ENCODE data around the gene IER3. TPM values are rescaled to one million over a fixed set of nuclear protein-coding genes. Genes with fewer than 3 reads are reported as not detected.

Gene IER3
- total and polyA plus RNA-seq, 2 of the 13 experiments (the other 11 are each of a cell fraction or from before 2014, with no cell fraction given), result 51.1 to 131 TPM

DNA sequence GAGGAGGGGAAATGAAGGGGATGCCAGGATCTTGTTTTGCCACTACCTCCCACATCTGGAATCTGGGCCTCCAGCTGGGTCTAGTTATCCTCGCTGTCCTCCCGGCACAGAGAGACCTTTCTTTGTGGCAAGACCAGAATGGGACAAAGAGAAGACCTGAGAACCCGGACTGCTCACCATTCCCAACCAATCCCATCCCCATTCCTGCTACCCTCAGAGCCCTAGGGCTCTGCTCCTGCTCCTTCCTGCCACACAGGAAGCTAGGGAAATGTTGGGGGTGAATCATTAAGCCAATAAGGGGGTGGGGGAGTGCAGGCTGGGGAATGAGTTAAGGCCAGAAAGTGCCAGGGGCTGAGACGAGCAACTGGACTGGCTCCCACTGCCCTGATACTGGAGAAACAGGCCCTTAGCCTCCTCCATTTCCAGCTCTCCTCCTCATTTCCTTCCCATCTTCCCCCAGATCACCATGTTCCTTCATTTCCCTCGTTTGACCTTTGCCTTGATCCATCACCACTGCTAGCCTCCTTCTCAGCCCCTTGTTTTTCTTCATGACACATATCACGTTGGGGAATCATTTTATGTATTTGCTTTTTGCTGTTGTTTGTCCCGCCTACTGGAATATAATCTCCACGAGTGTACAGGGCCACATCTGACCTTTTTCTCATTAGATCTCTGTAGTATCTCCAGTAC is 4.6 kb upstream of the IER3 start (continued):
- TF ChIP-seq ZNF501 (CRISPR knock-in tag; IDR thresholded peaks at IDR 0.05) (no peak), GATA4 (IDR thresholded peaks at IDR 0.05; ENCODE audit: borderline replicate concordance, low read depth) (peak; percentile 39; the same call in 1 of the 2 replicates), ZSCAN9 (CRISPR knock-in tag; IDR thresholded peaks at IDR 0.05; ENCODE audit: borderline replicate concordance) (peak; percentile 12; the same call in 1 of the 2 replicates), ZMYM3 (CRISPR knock-in tag; IDR thresholded peaks at IDR 0.05) (peak; percentile 64; the same call in 1 of the 2 replicates), ZBTB8A (CRISPR knock-in tag; IDR thresholded peaks at IDR 0.05; ENCODE audit: borderline replicate concordance, low read depth) (no peak), POLR2AphosphoS5 (IDR thresholded peaks at IDR 0.05; ENCODE audit: low read depth, low read length) (peak; percentile 92), NFYC (CRISPR knock-in tag; IDR thresholded peaks at IDR 0.05) (peak; percentile 12; the same call in 1 of the 2 replicates), ZNF773 (CRISPR knock-in tag; IDR thresholded peaks at IDR 0.05; ENCODE audit: borderline replicate concordance) (0 out of 2 replicates have a peak, but pooled peaks have one; percentile 53), NCOA2 (CRISPR knock-in tag; IDR thresholded peaks at IDR 0.05) (peak; percentile 48), IKZF4 (CRISPR knock-in tag; IDR thresholded peaks at IDR 0.05; ENCODE audit: borderline replicate concordance, low read depth, not compliant biosample characterization) (peak; percentile 34), CHD4 (IDR thresholded peaks at IDR 0.05; ENCODE audit: borderline replicate concordance, low read length) (no peak), KLF6 (CRISPR knock-in tag; IDR thresholded peaks at IDR 0.05) (peak; percentile 25), SMARCE1 (IDR thresholded peaks at IDR 0.05; ENCODE audit: borderline replicate concordance) (no peak), LCORL (IDR thresholded peaks at IDR 0.05) (no peak), LCORL (CRISPR knock-in tag; IDR thresholded peaks at IDR 0.05) (peak; percentile 43), SRY (CRISPR knock-in tag; IDR thresholded peaks at IDR 0.05) (0 out of 2 replicates have a peak, but pooled peaks have one; percentile 71), ZSCAN21 (CRISPR knock-in tag; IDR thresholded peaks at IDR 0.05; ENCODE audit: borderline replicate concordance) (peak; percentile 45), ZNF350 (CRISPR knock-in tag; IDR thresholded peaks at IDR 0.05; ENCODE audit: borderline replicate concordance, low read depth) (peak; percentile 62; the same call in 1 of the 2 replicates)
- TF ChIP-seq, protein P1, sequence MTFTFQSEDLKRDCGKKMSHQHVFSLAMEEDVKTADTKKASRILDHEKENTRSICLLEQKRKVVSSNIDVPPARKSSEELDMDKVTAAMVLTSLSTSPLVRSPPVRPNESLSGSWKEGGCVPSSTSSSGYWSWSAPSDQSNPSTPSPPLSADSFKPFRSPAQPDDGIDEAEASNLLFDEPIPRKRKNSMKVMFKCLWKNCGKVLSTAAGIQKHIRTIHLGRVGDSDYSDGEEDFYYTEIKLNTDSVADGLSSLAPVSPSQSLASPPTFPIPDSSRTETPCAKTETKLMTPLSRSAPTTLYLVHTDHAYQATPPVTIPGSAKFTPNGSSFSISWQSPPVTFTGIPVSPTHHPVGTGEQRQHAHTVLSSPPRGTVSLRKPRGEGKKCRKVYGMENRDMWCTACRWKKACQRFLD (CRISPR knock-in tag; IDR thresholded peaks at IDR 0.05; ENCODE audit: borderline replicate concordance), result no peak
- TF ChIP-seq, protein P2, sequence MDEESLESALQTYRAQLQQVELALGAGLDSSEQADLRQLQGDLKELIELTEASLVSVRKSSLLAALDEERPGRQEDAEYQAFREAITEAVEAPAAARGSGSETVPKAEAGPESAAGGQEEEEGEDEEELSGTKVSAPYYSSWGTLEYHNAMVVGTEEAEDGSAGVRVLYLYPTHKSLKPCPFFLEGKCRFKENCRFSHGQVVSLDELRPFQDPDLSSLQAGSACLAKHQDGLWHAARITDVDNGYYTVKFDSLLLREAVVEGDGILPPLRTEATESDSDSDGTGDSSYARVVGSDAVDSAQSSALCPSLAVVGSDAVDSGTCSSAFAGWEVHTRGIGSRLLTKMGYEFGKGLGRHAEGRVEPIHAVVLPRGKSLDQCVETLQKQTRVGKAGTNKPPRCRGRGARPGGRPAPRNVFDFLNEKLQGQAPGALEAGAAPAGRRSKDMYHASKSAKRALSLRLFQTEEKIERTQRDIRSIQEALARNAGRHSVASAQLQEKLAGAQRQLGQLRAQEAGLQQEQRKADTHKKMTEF (CRISPR knock-in tag; IDR thresholded peaks at IDR 0.05), result peak; percentile 26; the same call in 1 of the 2 replicates
- TF ChIP-seq, protein P3, sequence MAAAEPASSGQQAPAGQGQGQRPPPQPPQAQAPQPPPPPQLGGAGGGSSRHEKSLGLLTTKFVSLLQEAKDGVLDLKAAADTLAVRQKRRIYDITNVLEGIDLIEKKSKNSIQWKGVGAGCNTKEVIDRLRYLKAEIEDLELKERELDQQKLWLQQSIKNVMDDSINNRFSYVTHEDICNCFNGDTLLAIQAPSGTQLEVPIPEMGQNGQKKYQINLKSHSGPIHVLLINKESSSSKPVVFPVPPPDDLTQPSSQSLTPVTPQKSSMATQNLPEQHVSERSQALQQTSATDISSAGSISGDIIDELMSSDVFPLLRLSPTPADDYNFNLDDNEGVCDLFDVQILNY (CRISPR knock-in tag; conservative IDR thresholded peaks at IDR 0.05), result no peak
- TF ChIP-seq, protein P4, sequence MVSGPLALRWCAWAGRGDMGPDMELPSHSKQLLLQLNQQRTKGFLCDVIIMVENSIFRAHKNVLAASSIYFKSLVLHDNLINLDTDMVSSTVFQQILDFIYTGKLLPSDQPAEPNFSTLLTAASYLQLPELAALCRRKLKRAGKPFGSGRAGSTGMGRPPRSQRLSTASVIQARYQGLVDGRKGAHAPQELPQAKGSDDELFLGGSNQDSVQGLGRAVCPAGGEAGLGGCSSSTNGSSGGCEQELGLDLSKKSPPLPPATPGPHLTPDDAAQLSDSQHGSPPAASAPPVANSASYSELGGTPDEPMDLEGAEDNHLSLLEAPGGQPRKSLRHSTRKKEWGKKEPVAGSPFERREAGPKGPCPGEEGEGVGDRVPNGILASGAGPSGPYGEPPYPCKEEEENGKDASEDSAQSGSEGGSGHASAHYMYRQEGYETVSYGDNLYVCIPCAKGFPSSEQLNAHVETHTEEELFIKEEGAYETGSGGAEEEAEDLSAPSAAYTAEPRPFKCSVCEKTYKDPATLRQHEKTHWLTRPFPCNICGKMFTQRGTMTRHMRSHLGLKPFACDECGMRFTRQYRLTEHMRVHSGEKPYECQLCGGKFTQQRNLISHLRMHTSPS (CRISPR knock-in tag; IDR thresholded peaks at IDR 0.05; ENCODE audit: low read depth), result peak; percentile 56; the same call in 1 of the 2 replicates
- TF ChIP-seq, protein P5, sequence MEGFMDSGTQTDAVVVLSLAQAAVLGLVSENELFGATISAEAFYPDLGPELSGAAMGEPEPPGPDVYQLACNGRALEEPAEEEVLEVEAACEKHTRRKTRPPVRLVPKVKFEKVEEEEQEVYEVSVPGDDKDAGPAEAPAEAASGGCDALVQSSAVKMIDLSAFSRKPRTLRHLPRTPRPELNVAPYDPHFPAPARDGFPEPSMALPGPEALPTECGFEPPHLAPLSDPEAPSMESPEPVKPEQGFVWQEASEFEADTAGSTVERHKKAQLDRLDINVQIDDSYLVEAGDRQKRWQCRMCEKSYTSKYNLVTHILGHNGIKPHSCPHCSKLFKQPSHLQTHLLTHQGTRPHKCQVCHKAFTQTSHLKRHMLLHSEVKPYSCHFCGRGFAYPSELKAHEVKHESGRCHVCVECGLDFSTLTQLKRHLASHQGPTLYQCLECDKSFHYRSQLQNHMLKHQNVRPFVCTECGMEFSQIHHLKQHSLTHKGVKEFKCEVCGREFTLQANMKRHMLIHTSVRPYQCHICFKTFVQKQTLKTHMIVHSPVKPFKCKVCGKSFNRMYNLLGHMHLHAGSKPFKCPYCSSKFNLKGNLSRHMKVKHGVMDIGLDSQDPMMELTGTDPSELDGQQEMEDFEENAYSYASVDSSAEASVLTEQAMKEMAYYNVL (CRISPR knock-in tag; IDR thresholded peaks at IDR 0.05; ENCODE audit: borderline replicate concordance), result peak; percentile 60; the same call in 1 of the 2 replicates
